Vagina (tissue), 2 donors: ENCODE measurements around the gene PTK6.

Source experiments
- POLR2A ChIP-seq, 2 donors: fragments of 450-650 bp; IDR thresholded peaks; one replicate each; pipeline ENCODE4 v1.6.1; 2017; ENCODE audit warnings: antibody characterized with exemption in 2 of 2, mild to moderate bottlenecking in 2 of 2, moderate library complexity in 2 of 2
- TF ChIP-seq, protein P1 (sequence below), 3 experiments: fragments of 450-650 bp in 2 of 3; fragments of 200-600 bp in 1 of 3; sonication (generic) in 1 of 3; IDR thresholded peaks; one replicate each; pipeline ENCODE4 v1.5.1; 2017 to 2019; ENCODE audit warnings: antibody characterized with exemption in 3 of 3, mild to moderate bottlenecking in 2 of 3, moderate library complexity in 2 of 3

DNA sequence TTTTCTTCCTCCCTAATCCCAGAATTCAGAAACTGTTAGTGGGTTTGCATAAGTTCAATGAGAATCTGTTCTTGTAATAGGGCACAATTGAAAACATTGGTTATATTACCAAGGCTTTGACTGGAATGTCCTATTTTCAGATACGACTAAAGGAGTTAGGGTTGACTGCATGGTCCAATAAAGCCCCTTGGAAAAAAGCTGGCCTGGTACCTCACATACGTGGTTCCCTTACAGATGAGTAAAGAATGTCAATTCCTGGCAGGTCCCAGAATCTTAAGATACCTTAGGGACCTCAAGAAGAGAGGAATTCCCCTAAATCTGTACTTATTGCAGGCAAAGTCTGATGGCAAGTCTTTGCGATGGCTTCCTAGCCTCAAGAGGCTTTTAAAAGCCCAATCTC is 12.0 kb downstream of the PTK6 start:
- no peak for TF ChIP-seq POLR2A (IDR thresholded peaks at IDR 0.05)
- TF ChIP-seq, protein P1, sequence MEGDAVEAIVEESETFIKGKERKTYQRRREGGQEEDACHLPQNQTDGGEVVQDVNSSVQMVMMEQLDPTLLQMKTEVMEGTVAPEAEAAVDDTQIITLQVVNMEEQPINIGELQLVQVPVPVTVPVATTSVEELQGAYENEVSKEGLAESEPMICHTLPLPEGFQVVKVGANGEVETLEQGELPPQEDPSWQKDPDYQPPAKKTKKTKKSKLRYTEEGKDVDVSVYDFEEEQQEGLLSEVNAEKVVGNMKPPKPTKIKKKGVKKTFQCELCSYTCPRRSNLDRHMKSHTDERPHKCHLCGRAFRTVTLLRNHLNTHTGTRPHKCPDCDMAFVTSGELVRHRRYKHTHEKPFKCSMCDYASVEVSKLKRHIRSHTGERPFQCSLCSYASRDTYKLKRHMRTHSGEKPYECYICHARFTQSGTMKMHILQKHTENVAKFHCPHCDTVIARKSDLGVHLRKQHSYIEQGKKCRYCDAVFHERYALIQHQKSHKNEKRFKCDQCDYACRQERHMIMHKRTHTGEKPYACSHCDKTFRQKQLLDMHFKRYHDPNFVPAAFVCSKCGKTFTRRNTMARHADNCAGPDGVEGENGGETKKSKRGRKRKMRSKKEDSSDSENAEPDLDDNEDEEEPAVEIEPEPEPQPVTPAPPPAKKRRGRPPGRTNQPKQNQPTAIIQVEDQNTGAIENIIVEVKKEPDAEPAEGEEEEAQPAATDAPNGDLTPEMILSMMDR (IDR thresholded peaks at IDR 0.05) = no peak
